Endodermal cell (in vitro differentiated cells): Measurements from ENCODE around the gene GPC3. TPM values are rescaled to one million over a fixed set of nuclear protein-coding genes. Genes with fewer than 3 reads are reported as not detected.
"Not testable (repeated sequence)": the region's sequence is repeated elsewhere in the genome, so short reads cannot be mapped to it uniquely, and the experiment has no call there.

Experiments
- DNase-seq: peaks from one replicate; pipeline ENCODE4 v3.0.0-alpha.2; 2017
- H3K27ac ChIP-seq: 2 replicates; pipeline ENCODE4 v1.5.1; 2013; ENCODE audit warnings: mild to moderate bottlenecking, low read depth, low read length, moderate library complexity
- H3K27me3 ChIP-seq: 2 replicates; pipeline ENCODE4 v1.6.1; 2013; ENCODE audit warnings: mild to moderate bottlenecking, low read length, moderate library complexity; ENCODE audit not compliant: insufficient read depth, control insufficient read depth, poor library complexity, severe bottlenecking
- H3K36me3 ChIP-seq: 2 replicates; pipeline ENCODE4 v1.7.0; 2013; ENCODE audit warnings: mild to moderate bottlenecking, low read length, moderate library complexity; ENCODE audit not compliant: control insufficient read depth, insufficient read depth
- H3K4me1 ChIP-seq: one replicate; pipeline ENCODE4 v1.7.0; 2013; ENCODE audit warnings: low read length; ENCODE audit not compliant: control insufficient read depth, insufficient read depth
- H3K4me3 ChIP-seq: 2 replicates; pipeline ENCODE4 v1.5.1; 2013; ENCODE audit warnings: mild to moderate bottlenecking, low read length, moderate library complexity
- H3K9ac ChIP-seq: 2 replicates; pipeline ENCODE4 v1.6.1; 2013; ENCODE audit warnings: mild to moderate bottlenecking, low read length, moderate library complexity; ENCODE audit not compliant: poor library complexity, severe bottlenecking; ENCODE audit errors: extremely low read depth
- H3K9me3 ChIP-seq: 2 replicates; pipeline ENCODE4 v1.6.1; 2013; ENCODE audit warnings: mild to moderate bottlenecking, low read length, moderate library complexity; ENCODE audit not compliant: control insufficient read depth
- H3K27ac Mint-ChIP-seq: 2 replicates; pipeline ENCODE4 v1.8.0; 2020; ENCODE audit warnings: mixed read lengths
- H3K27me3 Mint-ChIP-seq: 2 replicates; pipeline ENCODE4 v1.8.0; 2021; ENCODE audit warnings: mild to moderate bottlenecking, mixed read lengths; ENCODE audit not compliant: insufficient read depth
- H3K36me3 Mint-ChIP-seq: 2 replicates; pipeline ENCODE4 v1.8.0; 2020; ENCODE audit warnings: low read depth, mixed read lengths
- H3K4me1 Mint-ChIP-seq: 2 replicates; pipeline ENCODE4 v1.8.0; 2020; ENCODE audit warnings: mixed read lengths
- H3K4me3 Mint-ChIP-seq: 2 replicates; pipeline ENCODE4 v1.8.0; 2020; ENCODE audit warnings: mild to moderate bottlenecking, moderate library complexity, mixed read lengths
- H3K9me3 Mint-ChIP-seq: 2 replicates; pipeline ENCODE4 v1.8.0; 2020; ENCODE audit warnings: mild to moderate bottlenecking, mixed read lengths
- CTCF ChIP-seq: fragments of 200-600 bp; sonication (generic); conservative IDR thresholded peaks from 2 replicates; pipeline ENCODE4 v1.5.0; 2021; ENCODE audit warnings: antibody characterized with exemption, mild to moderate bottlenecking
- WGBS, 2 experiments: methylation state at CpG; one replicate each; pipeline versions ENCODE4 v1.1.5 to v1.1.7; 2013; ENCODE audit warnings: missing lambda C conversion rate in 2 of 2, mixed read lengths in 1 of 2; ENCODE audit not compliant: insufficient coverage in 1 of 2, insufficient read length in 1 of 2; 5-methylcytosine and 5-hydroxymethylcytosine counted together
- total RNA-seq, 2 donors: library from RNA; stranded (reverse); fragmentation: NEBNext Ultra II Directional in 1 of 2; extraction: Animal tissue kit (Norgen Biotek cat#: 25700) in 1 of 2; gene quantifications; 2 replicates in 1 of 2; 3 replicates in 1 of 2; pipeline ENCODE4 v1.2.1, GENCODE V29; 2021

Gene GPC3
- total RNA-seq, 2 donors from 2014 or later, result 39.5 to 125 TPM

- H3K27me3 ChIP-seq, result no peaks in the 10 kb centered on the region
- DNase-seq, result no peak
- Mint-ChIP-seq H3K27ac (no peak overlapping the region), H3K36me3 (no peaks in the 10 kb centered on the region), H3K4me3 (no peak overlapping the region), H3K27me3 (no peaks in the 10 kb centered on the region), H3K9me3 (no peaks in the 10 kb centered on the region), H3K4me1 (peaks cover 7% of the 10 kb centered on the region)
- TF ChIP-seq CTCF, result peak; percentile 85
- H3K27ac ChIP-seq, result no peak overlapping the region
- WGBS, 2 experiments, result no CpG with 5 or more reads among the region's 2 CpGs
- no peak overlapping the region for H3K4me3 ChIP-seq
- H3K9ac ChIP-seq, result no peak overlapping the region
- no peaks in the 10 kb centered on the region for H3K36me3 ChIP-seq
- H3K4me1 ChIP-seq, result no peaks in the 10 kb centered on the region
- H3K9me3 ChIP-seq, result no peaks in the 10 kb centered on the region
These were observed 35.5 kb upstream of the GPC3 start for GRCh38 chrX:134020910-134021309.

- H3K27ac Mint-ChIP-seq, result no peak overlapping the region
- Histone ChIP-seq H3K27ac (no peak overlapping the region), H3K27me3 (no peaks in the 10 kb centered on the region), H3K9me3 (no peaks in the 10 kb centered on the region), H3K4me1 (no peaks in the 10 kb centered on the region), H3K4me3 (no peak overlapping the region), H3K9ac (no peak overlapping the region), H3K36me3 (no peaks in the 10 kb centered on the region)
- peaks cover 7% of the 10 kb centered on the region for H3K4me1 Mint-ChIP-seq
- 91 to 100% methylated on average over 1 to 3 of the region's 4 CpGs for WGBS, 2 experiments
- DNase-seq, result no peak
- H3K36me3 Mint-ChIP-seq, result no peaks in the 10 kb centered on the region
- H3K27me3 Mint-ChIP-seq, result no peaks in the 10 kb centered on the region
- H3K9me3 Mint-ChIP-seq, result no peaks in the 10 kb centered on the region
- H3K4me3 Mint-ChIP-seq, result no peak overlapping the region
- TF ChIP-seq CTCF, result no peak
These were observed 34.3 kb upstream of the GPC3 start for GRCh38 chrX:134019567-134020206.

DNA sequence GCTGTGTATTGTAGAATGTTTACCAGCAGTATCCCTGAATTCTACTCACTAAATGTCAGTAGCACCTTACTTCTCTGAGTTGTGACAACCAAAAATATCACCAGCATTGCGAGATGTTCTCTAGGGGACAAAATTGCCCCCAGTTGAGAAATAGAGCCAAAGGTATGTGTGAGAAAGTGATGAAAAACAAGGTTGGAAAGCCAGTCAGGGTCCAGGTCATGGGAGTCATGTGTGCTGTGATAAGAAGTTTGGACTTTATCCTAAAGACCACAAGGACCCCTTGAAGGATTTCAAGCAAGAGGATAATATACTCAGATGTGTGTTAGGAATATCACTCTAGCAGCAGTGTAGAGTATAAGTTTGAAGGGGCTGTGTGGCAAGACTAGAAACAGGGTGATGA is 30.9 kb upstream of the GPC3 start:
- WGBS, 2 experiments, result 100% methylated on average over 1 of the region's 1 CpG; no CpG with 5 or more reads in 1 of the 2 experiments
- H3K36me3 Mint-ChIP-seq, H3K27me3 Mint-ChIP-seq, H3K36me3 ChIP-seq, H3K4me3 Mint-ChIP-seq, DNase-seq, H3K4me1 Mint-ChIP-seq, H3K9me3 ChIP-seq, H3K4me1 ChIP-seq, H3K9ac ChIP-seq, H3K27ac Mint-ChIP-seq, H3K4me3 ChIP-seq, H3K27me3 ChIP-seq, H3K27ac ChIP-seq, H3K9me3 Mint-ChIP-seq: not testable (repeated sequence)

DNA sequence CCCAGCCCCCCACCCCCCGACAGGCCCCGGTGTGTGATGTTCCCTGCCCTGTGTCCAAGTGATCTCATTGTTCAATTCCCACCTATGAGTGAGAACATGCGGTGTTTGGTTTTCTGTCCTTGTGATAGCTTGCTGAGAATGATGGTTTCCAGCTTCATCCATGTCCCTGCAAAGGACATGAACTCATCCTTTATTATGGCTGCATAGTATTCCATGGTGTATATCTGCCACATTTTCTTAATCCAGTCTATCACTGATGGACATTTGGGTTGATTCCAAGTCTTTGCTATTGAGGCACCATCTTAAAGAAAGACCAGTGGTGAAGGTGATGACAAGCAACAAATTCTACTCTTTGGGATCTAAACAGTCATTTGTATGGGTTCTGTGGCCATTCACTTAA is 30.1 kb upstream of the GPC3 start:
- not testable (repeated sequence) for H3K9me3 ChIP-seq, H3K36me3 ChIP-seq, H3K4me3 Mint-ChIP-seq, DNase-seq, H3K36me3 Mint-ChIP-seq, H3K9ac ChIP-seq, H3K4me1 Mint-ChIP-seq, H3K4me3 ChIP-seq, H3K27ac Mint-ChIP-seq, H3K27me3 ChIP-seq, H3K27ac ChIP-seq, H3K27me3 Mint-ChIP-seq, H3K9me3 Mint-ChIP-seq, H3K4me1 ChIP-seq
- no CpG with 5 or more reads among the region's 3 CpGs for WGBS, 2 experiments
